Subcutaneous abdominal adipose tissue (tissue), 5 donors: ENCODE results near the gene SDR9C7.
A peak's percentile ranks its signal among the peaks of the same experiment; 100 is the strongest.
"Not testable (repeated sequence)": the region's sequence is repeated elsewhere in the genome, so short reads cannot be mapped to it uniquely, and the experiment has no call there.

Experiments used
- H3K27ac ChIP-seq: one replicate; pipeline ENCODE4 v1.7.0; 2013; ENCODE audit warnings: low read depth, mild to moderate bottlenecking, inconsistent platforms, low read length, moderate library complexity
- H3K27me3 ChIP-seq, 5 donors: one replicate each; pipeline ENCODE4 v1.7.0; 2013; ENCODE audit warnings: low read length in 5 of 5, inconsistent platforms in 1 of 5; ENCODE audit not compliant: control insufficient read depth in 5 of 5, insufficient read depth in 4 of 5
- H3K36me3 ChIP-seq, 5 donors: one replicate each; pipeline ENCODE4 v1.7.0; 2013; ENCODE audit warnings: low read length in 5 of 5; ENCODE audit not compliant: control insufficient read depth in 5 of 5, insufficient read depth in 5 of 5
- H3K4me1 ChIP-seq, 5 donors: one replicate each; pipeline ENCODE4 v1.7.0; 2013; ENCODE audit warnings: low read length in 5 of 5, mild to moderate bottlenecking in 3 of 5, moderate library complexity in 1 of 5; ENCODE audit not compliant: control insufficient read depth in 5 of 5, insufficient read depth in 5 of 5
- H3K4me3 ChIP-seq, 5 donors: one replicate each; pipeline ENCODE4 v1.7.0; 2013; ENCODE audit warnings: low read length in 5 of 5, low read depth in 1 of 5
- H3K9ac ChIP-seq, 5 donors: one replicate each; pipeline ENCODE4 v1.7.0; 2013; ENCODE audit warnings: low read length in 5 of 5, mild to moderate bottlenecking in 4 of 5, moderate library complexity in 3 of 5
- H3K9me3 ChIP-seq, 5 donors: one replicate each; pipeline ENCODE4 v1.7.0; 2013; ENCODE audit warnings: low read length in 5 of 5; ENCODE audit not compliant: control insufficient read depth in 5 of 5
- donor health status: healthy.
- donor health status: healthy.
- donor health status: healthy.
- donor health status: healthy.
- donor health status: healthy.

The SDR9C7 gene

GRCh38 chr12:56901313-56901712 lies 32.9 kb downstream of the SDR9C7 start:
- not testable (repeated sequence) for H3K9ac ChIP-seq
- H3K9me3 ChIP-seq, result peaks cover 12 to 44% (median 30%) of the 10 kb centered on the region in 5 donors

GRCh38 chr12:56900583-56900982 lies 33.6 kb downstream of the SDR9C7 start:
- Histone ChIP-seq H3K27me3 (peaks cover 0 to 6% (median 0%) of the 10 kb centered on the region in 5 donors), H3K4me1 (no peaks in the 10 kb centered on the region), H3K27ac (no peak overlapping the region), H3K9ac (no peak overlapping the region), H3K9me3 (peaks cover 12 to 44% (median 30%) of the 10 kb centered on the region in 5 donors), H3K4me3 (peak overlapping the region in 3 of 5 donors; percentile 13 to 36 (median 32)), H3K36me3 (no peaks in the 10 kb centered on the region)

More at GRCh38 chr12:56901313-56901712, 32.9 kb downstream of the SDR9C7 start:
- H3K4me1 ChIP-seq, H3K27me3 ChIP-seq, H3K27ac ChIP-seq, H3K36me3 ChIP-seq: not testable (repeated sequence)
- peak overlapping the region in 2 of 5 donors; percentile 24 to 32 for H3K4me3 ChIP-seq

DNA sequence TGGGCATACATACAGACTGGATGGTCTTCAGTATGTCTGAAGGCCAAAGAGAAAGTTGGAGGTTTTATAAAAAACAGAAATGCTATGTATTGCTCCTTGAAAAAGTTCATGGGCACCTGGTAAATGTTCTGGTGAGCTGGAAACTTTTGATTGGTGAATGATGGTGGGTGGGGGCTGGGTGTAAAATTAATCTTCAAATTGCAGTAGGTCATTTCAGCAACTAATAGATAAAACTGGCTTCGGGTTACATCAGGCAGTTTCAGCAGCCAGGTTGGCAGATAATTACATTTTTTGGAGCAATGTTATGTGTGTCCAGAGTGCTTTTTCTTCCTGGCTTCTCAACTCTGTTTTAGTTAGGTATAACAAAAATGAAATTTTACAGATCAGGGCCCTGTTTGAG lies 35.3 kb downstream of the SDR9C7 start:
- H3K9me3 ChIP-seq, result peaks cover 12 to 44% (median 30%) of the 10 kb centered on the region in 5 donors
- no peak overlapping the region for H3K9ac ChIP-seq

DNA sequence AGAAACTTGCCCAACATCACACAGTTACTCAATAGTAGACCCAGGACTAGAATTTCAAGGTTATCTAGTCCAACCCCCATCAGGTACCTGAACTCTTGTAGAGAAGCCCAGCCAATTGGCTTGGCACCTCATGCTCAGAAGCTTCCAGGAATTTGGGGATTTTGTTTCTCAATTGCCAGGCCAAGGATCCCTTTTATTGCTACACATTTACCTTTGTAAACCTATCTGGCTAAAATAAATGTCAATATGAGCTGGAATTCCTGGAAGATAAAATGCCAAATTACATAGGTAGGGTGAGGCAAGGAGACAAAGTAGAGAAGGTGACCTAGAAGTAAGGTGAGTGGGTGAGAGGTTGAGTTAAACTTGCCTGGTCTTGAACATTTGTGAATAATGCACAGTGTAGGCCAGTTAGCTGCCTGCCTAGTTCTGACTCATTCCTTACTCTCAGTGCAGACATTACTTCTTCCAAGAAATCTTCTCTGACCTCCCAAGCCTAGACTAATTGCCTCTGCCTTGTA lies 36.3 kb downstream of the SDR9C7 start:
- peaks cover 0 to 6% (median 0%) of the 10 kb centered on the region in 5 donors for H3K27me3 ChIP-seq
- no peak overlapping the region for H3K27ac ChIP-seq
- no peak overlapping the region for H3K4me3 ChIP-seq
- H3K9me3 ChIP-seq, result peaks cover 12 to 37% (median 26%) of the 10 kb centered on the region in 5 donors
- no peaks in the 10 kb centered on the region for H3K4me1 ChIP-seq
- H3K36me3 ChIP-seq, result no peaks in the 10 kb centered on the region
- no peak overlapping the region for H3K9ac ChIP-seq

More for the DNA sequence above, 35.3 kb downstream of the SDR9C7 start:
- no peak overlapping the region for H3K4me3 ChIP-seq
- peaks cover 0 to 6% (median 0%) of the 10 kb centered on the region in 5 donors for H3K27me3 ChIP-seq
- H3K4me1 ChIP-seq, result no peaks in the 10 kb centered on the region
- no peaks in the 10 kb centered on the region for H3K36me3 ChIP-seq
- no peak overlapping the region for H3K27ac ChIP-seq

DNA sequence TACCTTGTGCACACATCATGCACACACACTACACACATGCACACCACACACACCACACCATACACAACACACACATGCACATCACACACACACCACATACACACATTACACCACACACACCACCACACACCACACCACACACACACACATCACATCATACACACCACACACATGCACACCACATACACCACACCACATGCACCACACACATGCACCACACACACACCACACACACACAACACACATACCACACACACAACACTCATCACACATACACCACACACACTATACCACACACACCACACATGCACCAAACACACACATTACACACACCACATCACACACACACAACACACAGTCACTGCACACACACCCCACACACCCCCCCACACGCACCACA lies 38.1 kb downstream of the SDR9C7 start:
- H3K9ac ChIP-seq, result no peak overlapping the region
- peaks cover 10 to 19% (median 17%) of the 10 kb centered on the region in 5 donors for H3K9me3 ChIP-seq
- no peak overlapping the region for H3K27ac ChIP-seq
- H3K27me3 ChIP-seq, result peaks cover 0 to 5% (median 0%) of the 10 kb centered on the region in 5 donors
- H3K36me3 ChIP-seq, result no peaks in the 10 kb centered on the region
- no peaks in the 10 kb centered on the region for H3K4me1 ChIP-seq
- H3K4me3 ChIP-seq, result no peak overlapping the region

- Histone ChIP-seq H3K4me1 (no peaks in the 10 kb centered on the region), H3K27me3 (peaks cover 0 to 5% (median 0%) of the 10 kb centered on the region in 5 donors), H3K36me3 (no peaks in the 10 kb centered on the region), H3K9ac (no peak overlapping the region), H3K4me3 (no peak overlapping the region), H3K9me3 (peaks cover 0 to 6% (median 5%) of the 10 kb centered on the region in 5 donors), H3K27ac (no peak overlapping the region)
Observed at GRCh38 chr12:56894698-56895368, 39.4 kb downstream of the SDR9C7 start.

GRCh38 chr12:56891885-56892284 lies 42.3 kb downstream of the SDR9C7 start:
- not testable (repeated sequence) for H3K4me3 ChIP-seq, H3K9me3 ChIP-seq, H3K36me3 ChIP-seq, H3K27ac ChIP-seq, H3K4me1 ChIP-seq, H3K9ac ChIP-seq, H3K27me3 ChIP-seq

DNA sequence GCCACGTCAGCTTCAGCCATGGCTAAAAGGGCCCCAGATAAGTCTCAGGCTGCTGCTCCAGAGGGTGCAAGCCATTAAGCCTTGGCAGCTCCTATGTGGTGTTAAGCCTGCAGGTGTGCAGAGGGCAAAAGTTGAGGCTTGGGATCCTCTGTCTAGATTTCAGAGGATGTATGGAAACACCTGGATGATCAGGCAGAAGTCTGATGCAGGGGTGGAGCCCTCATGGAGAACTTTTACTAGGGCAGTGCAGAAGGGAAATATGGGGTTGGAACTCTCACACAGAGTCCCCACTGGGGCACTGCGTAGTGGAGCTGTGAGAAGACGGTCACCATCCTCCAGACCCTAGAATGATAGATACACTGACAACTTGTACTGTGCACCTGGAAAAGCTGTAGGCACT lies 47.9 kb downstream of the SDR9C7 start:
- H3K36me3 ChIP-seq, result no peaks in the 10 kb centered on the region
- peaks cover 0 to 10% (median 0%) of the 10 kb centered on the region in 5 donors for H3K9me3 ChIP-seq
- H3K4me3 ChIP-seq, result no peak overlapping the region
- no peaks in the 10 kb centered on the region for H3K4me1 ChIP-seq
- H3K27ac ChIP-seq, result no peak overlapping the region
- no peaks in the 10 kb centered on the region for H3K27me3 ChIP-seq
- H3K9ac ChIP-seq, result no peak overlapping the region

GRCh38 chr12:56885316-56885715 lies 48.9 kb downstream of the SDR9C7 start:
- Histone ChIP-seq H3K4me1 (no peaks in the 10 kb centered on the region), H3K9ac (no peak overlapping the region), H3K27me3 (no peaks in the 10 kb centered on the region), H3K27ac (no peak overlapping the region), H3K36me3 (no peaks in the 10 kb centered on the region), H3K9me3 (peaks cover 0 to 10% (median 0%) of the 10 kb centered on the region in 5 donors), H3K4me3 (no peak overlapping the region)

GRCh38 chr12:56884421-56884820 lies 49.8 kb downstream of the SDR9C7 start:
- Histone ChIP-seq H3K4me1 (no peaks in the 10 kb centered on the region), H3K4me3 (no peak overlapping the region), H3K27ac (no peak overlapping the region), H3K9ac (no peak overlapping the region), H3K36me3 (no peaks in the 10 kb centered on the region), H3K27me3 (no peaks in the 10 kb centered on the region), H3K9me3 (peaks cover 0 to 10% (median 0%) of the 10 kb centered on the region in 5 donors)
